ENCODE data around the gene SERPINA3. TPM values are rescaled to one million over a fixed set of nuclear protein-coding genes. Genes with fewer than 3 reads are reported as not detected.

SERPINA3 gene
- total RNA-seq, 1 donor, result 5.1 TPM

GRCh38 chr14:94622653-94623421, 10.6 kb downstream of the SERPINA3 start:
- no peaks in the 10 kb centered on the region for H4K20me1 ChIP-seq (ENCODE audit: insufficient read depth, low read length)
- H3K4me1 ChIP-seq (ENCODE audit: insufficient read depth, low read length), result no peaks in the 10 kb centered on the region
- no peak overlapping the region for H2AFZ ChIP-seq (ENCODE audit: low read length)
- no peak overlapping the region for H3K4me2 ChIP-seq (ENCODE audit: insufficient read depth, low read length)
- no peak for DNase-seq (ENCODE audit: insufficient read length, low spot score, missing footprints)
- H3K79me2 ChIP-seq (ENCODE audit: insufficient read depth, low read length), result no peaks in the 10 kb centered on the region
- H3K9me3 ChIP-seq (ENCODE audit: low read depth, low read length), result peaks cover 12% of the 10 kb centered on the region
- TF ChIP-seq CTCF (IDR thresholded peaks at IDR 0.05; ENCODE audit: extremely low read depth, low read depth, low read length), result no peak
- H3K4me3 ChIP-seq (ENCODE audit: insufficient read depth, low read length), result no peak overlapping the region
- peaks cover 4% of the 10 kb centered on the region for H3K27me3 ChIP-seq (ENCODE audit: insufficient read depth, low read length)
- H3K36me3 ChIP-seq (ENCODE audit: insufficient read depth, low read length), result no peaks in the 10 kb centered on the region
- no peak overlapping the region for H3K27ac ChIP-seq (ENCODE audit: low read depth, low read length)

GRCh38 chr14:94623422-94623809, 11.2 kb downstream of the SERPINA3 start:
- Histone ChIP-seq H2AFZ (ENCODE audit: low read length) (no peak overlapping the region), H3K9me3 (ENCODE audit: low read depth, low read length) (peaks cover 6% of the 10 kb centered on the region), H4K20me1 (ENCODE audit: insufficient read depth, low read length) (no peaks in the 10 kb centered on the region), H3K4me2 (ENCODE audit: insufficient read depth, low read length) (no peak overlapping the region), H3K4me1 (ENCODE audit: insufficient read depth, low read length) (no peaks in the 10 kb centered on the region), H3K36me3 (ENCODE audit: insufficient read depth, low read length) (no peaks in the 10 kb centered on the region), H3K79me2 (ENCODE audit: insufficient read depth, low read length) (no peaks in the 10 kb centered on the region), H3K27me3 (ENCODE audit: insufficient read depth, low read length) (peaks cover 4% of the 10 kb centered on the region), H3K27ac (ENCODE audit: low read depth, low read length) (no peak overlapping the region), H3K4me3 (ENCODE audit: insufficient read depth, low read length) (no peak overlapping the region)
- no peak for TF ChIP-seq CTCF (IDR thresholded peaks at IDR 0.05; ENCODE audit: extremely low read depth, low read depth, low read length)
- no peak for DNase-seq (ENCODE audit: insufficient read length, low spot score, missing footprints)

- H3K36me3 ChIP-seq (ENCODE audit: insufficient read depth, low read length), result no peaks in the 10 kb centered on the region
- H3K9me3 ChIP-seq (ENCODE audit: low read depth, low read length), result peaks cover under 1% of the 10 kb centered on the region
- H3K27me3 ChIP-seq (ENCODE audit: insufficient read depth, low read length), result peaks cover 4% of the 10 kb centered on the region
- H2AFZ ChIP-seq (ENCODE audit: low read length), result no peak overlapping the region
- no peaks in the 10 kb centered on the region for H3K79me2 ChIP-seq (ENCODE audit: insufficient read depth, low read length)
- TF ChIP-seq CTCF (IDR thresholded peaks at IDR 0.05; ENCODE audit: extremely low read depth, low read depth, low read length), result no peak
- DNase-seq (ENCODE audit: insufficient read length, low spot score, missing footprints), result no peak
- no peak overlapping the region for H3K4me2 ChIP-seq (ENCODE audit: insufficient read depth, low read length)
- H3K27ac ChIP-seq (ENCODE audit: low read depth, low read length), result no peak overlapping the region
- H3K4me3 ChIP-seq (ENCODE audit: insufficient read depth, low read length), result no peak overlapping the region
- H4K20me1 ChIP-seq (ENCODE audit: insufficient read depth, low read length), result no peaks in the 10 kb centered on the region
- no peaks in the 10 kb centered on the region for H3K4me1 ChIP-seq (ENCODE audit: insufficient read depth, low read length)
Observed at GRCh38 chr14:94623856-94624499, 11.8 kb downstream of the SERPINA3 start.
